Esophagus squamous epithelium (tissue), 5 donors: ENCODE measurements around the gene SEMA6A. TPM values are rescaled to one million over a fixed set of nuclear protein-coding genes. Genes with fewer than 3 reads are reported as not detected.

ENCODE experiments used
- DNase-seq: peaks from one replicate; lab custom pipeline; 2025; lab: John Stamatoyannopoulos, UW
- H3K27ac ChIP-seq, 4 donors: fragments of 200-600 bp; sonication (generic); one replicate each; pipeline ENCODE4 v1.5.1; 2016 to 2019; ENCODE audit warnings: mild to moderate bottlenecking in 1 of 4
- H3K27me3 ChIP-seq, 4 donors: fragments of 200-600 bp; sonication (generic); 1 replicate in 3 of 4; 2 replicates in 1 of 4; pipeline versions ENCODE4 v1.5.1 to v1.6.0; 2017 to 2021; ENCODE audit warnings: antibody characterized with exemption in 1 of 4
- H3K36me3 ChIP-seq, 3 donors: fragments of 200-600 bp; sonication (generic); one replicate each; pipeline ENCODE4 v1.5.1; 2016 to 2019
- H3K4me1 ChIP-seq, 3 donors: fragments of 200-600 bp; sonication (generic); one replicate each; pipeline ENCODE4 v1.5.1; 2017 to 2019
- H3K4me3 ChIP-seq, 4 donors: fragments of 200-600 bp; sonication (generic); 1 replicate in 3 of 4; 2 replicates in 1 of 4; pipeline ENCODE4 v1.5.1; 2016 to 2019; ENCODE audit warnings: mild to moderate bottlenecking in 2 of 4, moderate library complexity in 1 of 4
- H3K9me3 ChIP-seq, 3 donors: fragments of 200-600 bp; sonication (generic); one replicate each; pipeline ENCODE4 v1.5.1; 2016 to 2019
- POLR2A ChIP-seq, 4 donors: fragments of 450-650 bp; IDR thresholded peaks; one replicate each; pipeline ENCODE4 v1.6.1; 2017; ENCODE audit warnings: antibody characterized with exemption in 4 of 4, mild to moderate bottlenecking in 4 of 4, moderate library complexity in 3 of 4
- WGBS, 2 donors: methylation state at CpG; one replicate each; pipeline ENCODE4 v1.1.5; 2018; 5-methylcytosine and 5-hydroxymethylcytosine counted together
- intact Hi-C: fragments of 100-400 bp; cut with DNase I; formaldehyde crosslinking; loops from one replicate; pipeline ENCODE4 v1.15.0; 2022
- total RNA-seq, 4 donors: library from RNA; depleted of rRNA; stranded (reverse); fragments of >200 nt; gene quantifications; one replicate each; pipeline ENCODE4 v1.1.0, GENCODE V29; 2016
- TF ChIP-seq, protein P1 (sequence below), 6 experiments: fragments of 450-650 bp in 4 of 6; fragments of 200-600 bp in 2 of 6; sonication (generic) in 2 of 6; IDR thresholded peaks; one replicate each; pipeline ENCODE4 v1.5.1; 2016 to 2019; ENCODE audit warnings: antibody characterized with exemption in 6 of 6, mild to moderate bottlenecking in 4 of 6, moderate library complexity in 4 of 6
- donor health status: DM: yes; HTN: yes; CAD: no.

SEMA6A gene
- total RNA-seq, 4 donors from 2014 or later = 3.0 to 28.6 (median 4.3) TPM

- DNase-seq = no peak
- WGBS, 2 donors = 52 to 57% methylated on average over 5 to 6 of the region's 6 CpGs
These were observed 135.6 kb downstream of the SEMA6A start for GRCh38 chr5:116438979-116439554.

DNA sequence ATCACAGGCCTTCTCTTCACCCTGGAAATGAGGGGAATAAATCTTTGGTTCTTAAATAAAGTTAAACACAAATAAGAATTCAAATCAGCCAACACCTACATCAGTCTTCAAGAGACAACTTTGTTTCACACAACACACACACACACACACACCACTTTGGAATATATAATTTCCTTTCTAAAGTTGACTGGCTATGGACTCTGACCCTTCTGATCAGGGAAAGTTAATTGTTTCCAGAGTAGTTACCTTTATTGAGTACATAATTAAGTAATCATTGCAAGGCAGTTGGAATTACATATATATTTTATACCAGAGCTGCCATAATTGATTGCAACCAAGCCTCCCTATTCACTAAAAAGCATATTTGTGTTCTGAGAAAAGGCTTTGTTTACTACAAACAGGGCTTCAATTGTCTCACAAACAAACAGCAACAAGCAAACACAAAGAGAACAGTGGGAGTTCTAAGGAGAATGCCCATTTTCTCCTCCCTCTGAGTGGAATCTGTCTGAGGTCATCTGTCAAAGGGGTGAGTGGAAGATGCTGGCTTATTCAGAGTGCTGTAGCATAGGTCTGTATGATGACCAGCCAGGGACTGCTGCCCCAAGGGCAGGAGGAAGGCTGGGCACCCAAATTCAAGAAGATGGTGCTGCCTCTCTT, 136.6 kb downstream of the SEMA6A start:
- no peaks in the 10 kb centered on the region for H3K36me3 ChIP-seq

More at GRCh38 chr5:116438979-116439554, 135.6 kb downstream of the SEMA6A start:
- no peaks in the 10 kb centered on the region for H3K36me3 ChIP-seq
- intact Hi-C loops = no loop called here
- H3K9me3 ChIP-seq = no peaks in the 10 kb centered on the region
- peaks cover 0 to 20% (median 0%) of the 10 kb centered on the region in 3 donors for H3K4me1 ChIP-seq
- no peak overlapping the region for H3K27ac ChIP-seq
- no peak overlapping the region for H3K4me3 ChIP-seq
- TF ChIP-seq POLR2A (IDR thresholded peaks at IDR 0.05) = no peak
- TF ChIP-seq, protein P1, sequence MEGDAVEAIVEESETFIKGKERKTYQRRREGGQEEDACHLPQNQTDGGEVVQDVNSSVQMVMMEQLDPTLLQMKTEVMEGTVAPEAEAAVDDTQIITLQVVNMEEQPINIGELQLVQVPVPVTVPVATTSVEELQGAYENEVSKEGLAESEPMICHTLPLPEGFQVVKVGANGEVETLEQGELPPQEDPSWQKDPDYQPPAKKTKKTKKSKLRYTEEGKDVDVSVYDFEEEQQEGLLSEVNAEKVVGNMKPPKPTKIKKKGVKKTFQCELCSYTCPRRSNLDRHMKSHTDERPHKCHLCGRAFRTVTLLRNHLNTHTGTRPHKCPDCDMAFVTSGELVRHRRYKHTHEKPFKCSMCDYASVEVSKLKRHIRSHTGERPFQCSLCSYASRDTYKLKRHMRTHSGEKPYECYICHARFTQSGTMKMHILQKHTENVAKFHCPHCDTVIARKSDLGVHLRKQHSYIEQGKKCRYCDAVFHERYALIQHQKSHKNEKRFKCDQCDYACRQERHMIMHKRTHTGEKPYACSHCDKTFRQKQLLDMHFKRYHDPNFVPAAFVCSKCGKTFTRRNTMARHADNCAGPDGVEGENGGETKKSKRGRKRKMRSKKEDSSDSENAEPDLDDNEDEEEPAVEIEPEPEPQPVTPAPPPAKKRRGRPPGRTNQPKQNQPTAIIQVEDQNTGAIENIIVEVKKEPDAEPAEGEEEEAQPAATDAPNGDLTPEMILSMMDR (IDR thresholded peaks at IDR 0.05) = no peak
- H3K27me3 ChIP-seq = no peaks in the 10 kb centered on the region

DNA sequence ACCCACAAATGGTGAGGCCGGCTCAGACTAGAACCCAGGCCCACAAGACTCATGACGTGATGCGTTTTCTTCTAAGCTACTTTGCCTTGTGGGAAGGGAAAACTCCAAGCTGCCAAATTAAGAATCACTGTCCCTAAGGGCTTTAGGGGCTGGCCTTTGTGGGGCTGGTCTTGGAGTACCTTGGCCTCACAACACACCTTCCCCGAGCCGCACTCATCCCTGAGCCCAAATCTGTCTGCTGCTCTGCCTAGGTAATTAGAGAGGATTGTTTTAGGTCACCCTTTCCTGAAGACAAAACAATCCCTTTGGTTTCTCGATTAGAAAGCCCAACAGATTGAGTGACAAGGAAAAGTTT, 137.3 kb downstream of the SEMA6A start:
- intact Hi-C loops = no loop called here
- no peak overlapping the region for H3K27ac ChIP-seq
- H3K27me3 ChIP-seq = no peaks in the 10 kb centered on the region
- no peak for TF ChIP-seq POLR2A (IDR thresholded peaks at IDR 0.05)
- H3K36me3 ChIP-seq = no peaks in the 10 kb centered on the region
- 85 to 88% methylated on average over 5 of the region's 6 CpGs for WGBS, 2 donors
- H3K9me3 ChIP-seq = no peaks in the 10 kb centered on the region
- H3K4me1 ChIP-seq = peaks cover 0 to 17% (median 0%) of the 10 kb centered on the region in 3 donors
- DNase-seq = no peak
- H3K4me3 ChIP-seq = no peak overlapping the region

More for the DNA sequence above, 136.6 kb downstream of the SEMA6A start:
- no peak overlapping the region for H3K27ac ChIP-seq
- no peak for TF ChIP-seq POLR2A (IDR thresholded peaks at IDR 0.05)
- TF ChIP-seq, protein P1 (IDR thresholded peaks at IDR 0.05) = no peak
- no peaks in the 10 kb centered on the region for H3K27me3 ChIP-seq
- H3K9me3 ChIP-seq = no peaks in the 10 kb centered on the region
- peaks cover 0 to 20% (median 0%) of the 10 kb centered on the region in 3 donors for H3K4me1 ChIP-seq
- H3K4me3 ChIP-seq = no peak overlapping the region
- intact Hi-C loops = no loop called here
- DNase-seq = no peak

DNA sequence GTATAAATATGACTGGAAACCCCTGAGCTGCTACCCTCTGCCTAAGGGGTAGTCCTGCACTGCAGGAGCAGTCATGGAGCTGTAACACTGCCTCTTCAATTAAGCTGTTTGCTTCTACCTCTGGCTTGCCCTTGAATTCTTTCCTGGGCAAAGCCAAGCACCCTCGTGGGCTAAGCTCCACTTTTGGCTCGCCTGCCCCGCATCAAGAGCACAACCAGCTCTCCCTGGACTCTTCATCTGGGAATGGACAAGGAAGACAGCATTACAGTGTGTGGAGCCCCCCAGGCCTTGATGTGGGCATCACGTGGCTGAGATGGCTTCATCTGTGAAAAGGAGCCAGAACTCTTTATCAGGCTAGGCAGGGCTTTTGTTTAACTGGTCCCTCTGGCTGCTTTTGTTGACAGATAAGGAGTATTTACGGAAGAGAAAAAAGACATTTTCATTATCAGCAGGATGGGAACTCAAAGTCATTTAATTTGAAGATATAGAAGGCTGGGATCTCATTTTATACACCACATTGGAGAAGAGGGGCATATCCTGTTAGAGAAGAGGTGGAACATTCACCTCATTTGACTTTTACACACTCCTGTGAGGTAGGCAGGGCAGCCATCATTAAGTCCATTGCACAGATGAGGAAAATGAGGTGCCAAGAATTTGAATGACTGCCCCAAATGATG, 137.8 kb downstream of the SEMA6A start:
- WGBS, 2 donors = 87 to 89% methylated on average over 3 to 5 of the region's 5 CpGs
- H3K36me3 ChIP-seq = no peaks in the 10 kb centered on the region
- no peak for DNase-seq
- H3K27me3 ChIP-seq = no peaks in the 10 kb centered on the region
- H3K4me3 ChIP-seq = no peak overlapping the region
- H3K27ac ChIP-seq = no peak overlapping the region
- no peak for TF ChIP-seq POLR2A (IDR thresholded peaks at IDR 0.05)
- TF ChIP-seq, protein P1 (IDR thresholded peaks at IDR 0.05) = no peak
- intact Hi-C loops = no loop called here
- H3K4me1 ChIP-seq = peaks cover 0 to 11% (median 0%) of the 10 kb centered on the region in 3 donors
- H3K9me3 ChIP-seq = no peaks in the 10 kb centered on the region

GRCh38 chr5:116428966-116429365, 145.7 kb downstream of the SEMA6A start:
- H3K27me3 ChIP-seq = no peaks in the 10 kb centered on the region
- TF ChIP-seq POLR2A (IDR thresholded peaks at IDR 0.05) = no peak
- TF ChIP-seq, protein P1 (IDR thresholded peaks at IDR 0.05) = no peak
- no peak overlapping the region for H3K27ac ChIP-seq
- no peak for DNase-seq
- intact Hi-C loops = no loop called here
- no peaks in the 10 kb centered on the region for H3K9me3 ChIP-seq
- no peaks in the 10 kb centered on the region for H3K36me3 ChIP-seq
- no peak overlapping the region for H3K4me3 ChIP-seq
- 88% methylated on average over 1 of the region's 2 CpGs; no CpG with 5 or more reads in 1 of the 2 donors for WGBS, 2 donors
- peaks cover 0 to 2% (median 0%) of the 10 kb centered on the region in 3 donors for H3K4me1 ChIP-seq
